ENCODE data around the gene FPGS.
"Not testable (repeated sequence)": the region's sequence is repeated elsewhere in the genome, so short reads cannot be mapped to it uniquely, and the experiment has no call there.

Gene FPGS

GRCh38 chr9:127835991-127836516 is 33.4 kb downstream of the FPGS start:
- FAIRE-seq (no peak), DNase-seq (ENCODE audit: insufficient read length, low spot score) (no peak)
- TF ChIP-seq CTCF (IDR thresholded peaks at IDR 0.05; ENCODE audit: insufficient read depth, missing control alignments), result no peak

GRCh38 chr9:127836561-127836960 is 33.9 kb downstream of the FPGS start:
- DNase-seq (ENCODE audit: insufficient read length, low spot score); FAIRE-seq: not testable (repeated sequence)

- FAIRE-seq, result no peak
- no peak for TF ChIP-seq CTCF (IDR thresholded peaks at IDR 0.05; ENCODE audit: insufficient read depth, missing control alignments)
- DNase-seq (ENCODE audit: insufficient read length, low spot score), result no peak
These were observed 34.7 kb downstream of the FPGS start for GRCh38 chr9:127837346-127837745.

- FAIRE-seq, result no peak
- no peak for TF ChIP-seq CTCF (IDR thresholded peaks at IDR 0.05; ENCODE audit: insufficient read depth, missing control alignments)
- DNase-seq (ENCODE audit: insufficient read length, low spot score), result no peak
These were observed 35.8 kb downstream of the FPGS start for GRCh38 chr9:127838375-127839078.

- TF ChIP-seq CTCF (IDR thresholded peaks at IDR 0.05; ENCODE audit: insufficient read depth, missing control alignments), result no peak
- no peak for FAIRE-seq
- DNase-seq (ENCODE audit: insufficient read length, low spot score), result no peak
These were observed 38.6 kb downstream of the FPGS start for GRCh38 chr9:127841087-127841835.

GRCh38 chr9:127844821-127845359 is 42.2 kb downstream of the FPGS start:
- no peak for FAIRE-seq
- no peak for TF ChIP-seq CTCF (IDR thresholded peaks at IDR 0.05; ENCODE audit: insufficient read depth, missing control alignments)
- DNase-seq (ENCODE audit: insufficient read length, low spot score), result no peak

- FAIRE-seq, result not testable (repeated sequence)
These were observed 42.9 kb downstream of the FPGS start for GRCh38 chr9:127845619-127846018.

More at GRCh38 chr9:127845619-127846018, 42.9 kb downstream of the FPGS start:
- DNase-seq (ENCODE audit: insufficient read length, low spot score), result not testable (repeated sequence)

All from D721Med (cell line).